K562 treated with DMSO at 1 percent for 4 hours (cell line): Measurements from ENCODE around the gene DPYSL3. TPM values are rescaled to one million over a fixed set of nuclear protein-coding genes. Genes with fewer than 3 reads are reported as not detected.

Source experiments
- total RNA-seq: library from RNA; unstranded; fragments of 300-600 nt; gene quantifications from 2 replicates; pipeline ENCODE4 v1.2.3, GENCODE V29; 2022; ENCODE audit not compliant: insufficient read depth

The DPYSL3 gene
- total RNA-seq: not detected in 2 replicates

GRCh38 chr5:147509710-147510651 is at the start of gene DPYSL3:
TSS of gene DPYSL3 (minus strand) at chr5:147510068. CDS start at chr5:147509858, 210 bp downstream.

